HEK293 (cell line): Measurements from ENCODE around the gene ECT2.

Source experiments
- BCL11A ChIP-seq: fragments of 450-650 bp; formaldehyde crosslinking; IDR thresholded peaks from 2 replicates; pipeline ENCODE4 v1.5.1; 2016; ENCODE audit warnings: low read depth, missing biosample characterization, missing genetic modification characterization
- KLF1 ChIP-seq: fragments of 450-650 bp; formaldehyde crosslinking; IDR thresholded peaks from 2 replicates; pipeline ENCODE4 v1.5.1; 2016; ENCODE audit warnings: missing biosample characterization, missing genetic modification characterization
- PRDM2 ChIP-seq: fragments of 450-650 bp; formaldehyde crosslinking; IDR thresholded peaks from 2 replicates; pipeline ENCODE4 v1.5.1; 2016; ENCODE audit warnings: missing biosample characterization, missing genetic modification characterization, borderline replicate concordance
- SCRT2 ChIP-seq: fragments of 450-650 bp; formaldehyde crosslinking; IDR thresholded peaks from 2 replicates; pipeline ENCODE4 v1.5.1; 2016; ENCODE audit warnings: missing biosample characterization, missing genetic modification characterization
- SP2 ChIP-seq: fragments of 450-650 bp; formaldehyde crosslinking; IDR thresholded peaks from 2 replicates; pipeline ENCODE4 v1.5.1; 2016; ENCODE audit warnings: missing biosample characterization, missing genetic modification characterization
- TCF7L2 ChIP-seq: IDR thresholded peaks from 2 replicates; pipeline ENCODE4 v1.6.1; 2011; ENCODE audit warnings: low read depth, mild to moderate bottlenecking, inconsistent platforms, low read length, moderate library complexity, borderline replicate concordance
- YY1 ChIP-seq: fragments of 450-650 bp; formaldehyde crosslinking; IDR thresholded peaks from 2 replicates; pipeline ENCODE4 v1.5.1; 2018; ENCODE audit warnings: missing biosample characterization, missing genetic modification characterization
- ZBTB11 ChIP-seq: fragments of 450-650 bp; formaldehyde crosslinking; conservative IDR thresholded peaks from 2 replicates; pipeline ENCODE4 v1.5.1; 2016; ENCODE audit warnings: low read depth, missing biosample characterization, missing genetic modification characterization
- ZBTB17 ChIP-seq: fragments of 450-650 bp; formaldehyde crosslinking; IDR thresholded peaks from 2 replicates; pipeline ENCODE4 v1.5.1; 2016; ENCODE audit warnings: missing biosample characterization, missing genetic modification characterization
- ZBTB21 ChIP-seq: fragments of 450-650 bp; formaldehyde crosslinking; IDR thresholded peaks from 2 replicates; pipeline ENCODE4 v1.5.1; 2017; ENCODE audit warnings: missing biosample characterization, missing genetic modification characterization
- ZBTB48 ChIP-seq: fragments of 450-650 bp; formaldehyde crosslinking; IDR thresholded peaks from 2 replicates; pipeline ENCODE4 v1.5.1; 2016; ENCODE audit warnings: missing biosample characterization, missing genetic modification characterization
- ZNF112 ChIP-seq: fragments of 450-650 bp; formaldehyde crosslinking; IDR thresholded peaks from 2 replicates; pipeline ENCODE4 v1.5.0; 2017; ENCODE audit warnings: missing biosample characterization, missing genetic modification characterization
- ZNF2 ChIP-seq: fragments of 450-650 bp; formaldehyde crosslinking; IDR thresholded peaks from 2 replicates; pipeline ENCODE4 v1.5.1; 2016; ENCODE audit warnings: missing biosample characterization, missing genetic modification characterization
- ZNF350 ChIP-seq: fragments of 450-650 bp; formaldehyde crosslinking; IDR thresholded peaks from 2 replicates; pipeline ENCODE4 v1.5.0; 2017; ENCODE audit warnings: missing biosample characterization, mild to moderate bottlenecking, missing genetic modification characterization
- ZNF354C ChIP-seq: fragments of 450-650 bp; formaldehyde crosslinking; IDR thresholded peaks from 2 replicates; pipeline ENCODE4 v1.5.1; 2016; ENCODE audit warnings: missing biosample characterization, missing genetic modification characterization, low read depth, borderline replicate concordance
- ZNF623 ChIP-seq: fragments of 450-650 bp; formaldehyde crosslinking; IDR thresholded peaks from 2 replicates; pipeline ENCODE4 v1.5.1; 2016; ENCODE audit warnings: missing biosample characterization, missing genetic modification characterization
- ZNF654 ChIP-seq: fragments of 450-650 bp; formaldehyde crosslinking; IDR thresholded peaks from 2 replicates; pipeline ENCODE4 v1.5.1; 2016; ENCODE audit warnings: low read depth, missing biosample characterization, missing genetic modification characterization
- ZNF692 ChIP-seq: fragments of 450-650 bp; formaldehyde crosslinking; IDR thresholded peaks from 2 replicates; pipeline ENCODE4 v1.5.1; 2016; ENCODE audit warnings: missing biosample characterization, missing genetic modification characterization
- ZSCAN23 ChIP-seq: fragments of 450-650 bp; formaldehyde crosslinking; IDR thresholded peaks from 2 replicates; pipeline ENCODE4 v1.5.1; 2016; ENCODE audit warnings: missing biosample characterization, missing genetic modification characterization
- ZSCAN30 ChIP-seq: fragments of 450-650 bp; IDR thresholded peaks from 2 replicates; pipeline ENCODE4 v1.5.1; 2018; ENCODE audit warnings: missing biosample characterization, mild to moderate bottlenecking, missing genetic modification characterization, moderate library complexity
- TF ChIP-seq, protein P1 (sequence below): fragments of 450-650 bp; formaldehyde crosslinking; IDR thresholded peaks from 2 replicates; pipeline ENCODE4 v1.5.1; 2016; ENCODE audit warnings: missing biosample characterization, missing genetic modification characterization
- TF ChIP-seq, protein P2 (sequence below): fragments of 450-650 bp; formaldehyde crosslinking; IDR thresholded peaks from 2 replicates; pipeline ENCODE4 v1.5.1; 2016; ENCODE audit warnings: missing biosample characterization, missing genetic modification characterization, low read depth
- TF ChIP-seq, protein P3 (sequence below): sonication (generic); formaldehyde crosslinking; IDR thresholded peaks from 2 replicates; pipeline ENCODE4 v1.8.1; 2022; ENCODE audit warnings: mild to moderate bottlenecking, moderate library complexity, missing genetic modification reagents

The ECT2 gene

DNA sequence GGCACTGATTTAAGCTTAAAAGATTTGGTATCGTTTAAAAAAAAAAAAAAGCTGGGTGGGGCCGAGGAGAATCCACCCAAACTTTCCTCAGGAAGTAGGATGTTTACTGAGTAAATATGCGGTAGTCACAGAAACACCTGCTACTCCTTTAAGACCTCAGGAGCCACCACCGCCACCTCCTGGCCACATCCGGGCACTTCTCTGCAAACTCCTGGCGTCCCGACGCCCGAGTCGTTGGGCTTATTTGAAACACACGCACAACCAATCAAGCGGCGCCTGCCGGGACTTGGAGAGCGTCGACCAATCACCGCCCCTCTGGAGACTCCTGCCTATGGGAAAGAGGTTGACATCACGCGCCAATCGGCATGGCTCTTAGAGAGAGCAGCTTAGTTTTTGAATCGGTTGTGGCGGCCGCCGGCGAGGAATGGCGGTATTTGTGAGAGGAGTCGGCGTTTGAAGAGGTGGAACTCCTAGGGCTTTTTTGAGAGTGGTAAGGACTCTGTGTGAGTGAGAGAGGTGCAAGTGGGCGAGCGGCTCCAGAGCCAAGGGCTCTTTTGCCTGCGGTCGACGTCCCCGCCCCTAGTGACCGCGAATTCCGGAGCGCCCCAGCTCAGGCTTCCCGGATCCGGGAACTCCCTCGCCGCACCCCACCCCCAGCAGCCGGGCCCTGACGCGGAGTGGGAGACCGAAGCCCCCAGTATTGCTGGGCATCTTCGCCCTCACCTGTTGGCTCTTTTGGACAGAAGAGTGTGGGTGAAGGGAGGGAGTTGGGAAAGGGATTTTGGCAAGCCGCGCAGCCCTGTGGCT, at the start of gene ECT2 (continued):
- TF ChIP-seq, protein P1, sequence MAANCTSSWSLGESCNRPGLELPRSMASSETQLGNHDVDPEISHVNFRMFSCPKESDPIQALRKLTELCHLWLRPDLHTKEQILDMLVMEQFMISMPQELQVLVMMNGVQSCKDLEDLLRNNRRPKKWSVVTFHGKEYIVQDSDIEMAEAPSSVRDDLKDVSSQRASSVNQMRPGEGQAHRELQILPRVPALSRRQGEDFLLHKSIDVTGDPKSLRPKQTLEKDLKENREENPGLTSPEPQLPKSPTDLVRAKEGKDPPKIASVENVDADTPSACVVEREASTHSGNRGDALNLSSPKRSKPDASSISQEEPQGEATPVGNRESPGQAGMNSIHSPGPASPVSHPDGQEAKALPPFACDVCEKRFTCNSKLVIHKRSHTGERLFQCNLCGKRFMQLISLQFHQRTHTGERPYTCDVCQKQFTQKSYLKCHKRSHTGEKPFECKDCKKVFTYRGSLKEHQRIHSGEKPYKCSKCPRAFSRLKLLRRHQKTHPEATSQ (tag by site-specific recombination): no peak
- TF ChIP-seq SP2 (tag by site-specific recombination) (peak; percentile 87), ZNF354C (tag by site-specific recombination) (no peak), ZBTB48 (tag by site-specific recombination) (no peak), ZSCAN23 (tag by site-specific recombination) (no peak), ZNF2 (tag by site-specific recombination) (0 out of 2 replicates have a peak, but pooled peaks have one; percentile 20), PRDM2 (tag by site-specific recombination) (no peak), YY1 (peak; percentile 80), KLF1 (tag by site-specific recombination) (no peak; the same call in 1 of the 2 replicates), SCRT2 (peak; percentile 7; the same call in 1 of the 2 replicates), ZNF112 (tag by site-specific recombination) (no peak), TCF7L2 (no peak), ZBTB17 (tag by site-specific recombination) (peak; percentile 68), BCL11A (tag by site-specific recombination) (no peak), ZNF623 (tag by site-specific recombination) (no peak), ZSCAN30 (tag by site-specific recombination) (no peak; the same call in 1 of the 2 replicates), ZNF654 (tag by site-specific recombination) (peak; percentile 46), ZBTB11 (tag by site-specific recombination) (peak; percentile 30; the same call in 1 of the 2 replicates), ZBTB21 (tag by site-specific recombination) (no peak), ZNF350 (tag by site-specific recombination) (no peak), ZNF692 (tag by site-specific recombination) (peak; percentile 46)
- TF ChIP-seq, protein P2, sequence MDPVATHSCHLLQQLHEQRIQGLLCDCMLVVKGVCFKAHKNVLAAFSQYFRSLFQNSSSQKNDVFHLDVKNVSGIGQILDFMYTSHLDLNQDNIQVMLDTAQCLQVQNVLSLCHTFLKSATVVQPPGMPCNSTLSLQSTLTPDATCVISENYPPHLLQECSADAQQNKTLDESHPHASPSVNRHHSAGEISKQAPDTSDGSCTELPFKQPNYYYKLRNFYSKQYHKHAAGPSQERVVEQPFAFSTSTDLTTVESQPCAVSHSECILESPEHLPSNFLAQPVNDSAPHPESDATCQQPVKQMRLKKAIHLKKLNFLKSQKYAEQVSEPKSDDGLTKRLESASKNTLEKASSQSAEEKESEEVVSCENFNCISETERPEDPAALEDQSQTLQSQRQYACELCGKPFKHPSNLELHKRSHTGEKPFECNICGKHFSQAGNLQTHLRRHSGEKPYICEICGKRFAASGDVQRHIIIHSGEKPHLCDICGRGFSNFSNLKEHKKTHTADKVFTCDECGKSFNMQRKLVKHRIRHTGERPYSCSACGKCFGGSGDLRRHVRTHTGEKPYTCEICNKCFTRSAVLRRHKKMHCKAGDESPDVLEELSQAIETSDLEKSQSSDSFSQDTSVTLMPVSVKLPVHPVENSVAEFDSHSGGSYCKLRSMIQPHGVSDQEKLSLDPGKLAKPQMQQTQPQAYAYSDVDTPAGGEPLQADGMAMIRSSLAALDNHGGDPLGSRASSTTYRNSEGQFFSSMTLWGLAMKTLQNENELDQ (tag by site-specific recombination): no peak
- TF ChIP-seq, protein P3, sequence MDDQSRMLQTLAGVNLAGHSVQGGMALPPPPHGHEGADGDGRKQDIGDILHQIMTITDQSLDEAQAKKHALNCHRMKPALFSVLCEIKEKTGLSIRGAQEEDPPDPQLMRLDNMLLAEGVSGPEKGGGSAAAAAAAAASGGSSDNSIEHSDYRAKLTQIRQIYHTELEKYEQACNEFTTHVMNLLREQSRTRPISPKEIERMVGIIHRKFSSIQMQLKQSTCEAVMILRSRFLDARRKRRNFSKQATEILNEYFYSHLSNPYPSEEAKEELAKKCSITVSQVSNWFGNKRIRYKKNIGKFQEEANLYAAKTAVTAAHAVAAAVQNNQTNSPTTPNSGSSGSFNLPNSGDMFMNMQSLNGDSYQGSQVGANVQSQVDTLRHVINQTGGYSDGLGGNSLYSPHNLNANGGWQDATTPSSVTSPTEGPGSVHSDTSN (CRISPR knock-in tag): no peak
